ENCODE measurements around the gene GNA14. TPM values are rescaled to one million over a fixed set of nuclear protein-coding genes. Genes with fewer than 3 reads are reported as not detected.

GNA14 gene
- total RNA-seq, 4 donors from 2014 or later, result 3.9 to 12.4 (median 8.9) TPM

DNA sequence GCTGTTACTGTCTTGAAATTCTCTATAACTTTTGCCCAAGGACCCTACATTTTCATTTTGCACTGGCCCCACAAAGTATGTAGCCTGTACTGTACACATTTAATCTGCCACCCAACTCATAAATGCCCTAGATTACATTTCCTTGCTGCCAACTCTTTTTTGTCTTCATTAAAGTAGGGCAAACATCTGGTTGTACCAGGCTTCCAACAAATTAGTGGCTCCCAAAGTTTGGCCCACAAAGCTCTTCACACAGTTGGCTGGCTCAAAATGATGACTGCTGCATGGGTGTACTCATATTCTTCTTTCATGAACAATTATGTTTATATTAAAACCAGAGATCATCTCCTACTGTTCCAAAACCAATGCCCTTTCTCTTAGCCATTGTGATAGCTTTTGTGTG lies 45.3 kb downstream of the GNA14 start:
- Histone ChIP-seq H3K4me1 (peaks cover 0 to 8% (median 0%) of the 10 kb centered on the region in 4 donors), H3K4me3 (no peak overlapping the region), H3K27ac (no peak overlapping the region), H3K9me3 (no peaks in the 10 kb centered on the region), H3K27me3 (no peaks in the 10 kb centered on the region), H3K36me3 (no peaks in the 10 kb centered on the region)
- TF ChIP-seq, protein P1, sequence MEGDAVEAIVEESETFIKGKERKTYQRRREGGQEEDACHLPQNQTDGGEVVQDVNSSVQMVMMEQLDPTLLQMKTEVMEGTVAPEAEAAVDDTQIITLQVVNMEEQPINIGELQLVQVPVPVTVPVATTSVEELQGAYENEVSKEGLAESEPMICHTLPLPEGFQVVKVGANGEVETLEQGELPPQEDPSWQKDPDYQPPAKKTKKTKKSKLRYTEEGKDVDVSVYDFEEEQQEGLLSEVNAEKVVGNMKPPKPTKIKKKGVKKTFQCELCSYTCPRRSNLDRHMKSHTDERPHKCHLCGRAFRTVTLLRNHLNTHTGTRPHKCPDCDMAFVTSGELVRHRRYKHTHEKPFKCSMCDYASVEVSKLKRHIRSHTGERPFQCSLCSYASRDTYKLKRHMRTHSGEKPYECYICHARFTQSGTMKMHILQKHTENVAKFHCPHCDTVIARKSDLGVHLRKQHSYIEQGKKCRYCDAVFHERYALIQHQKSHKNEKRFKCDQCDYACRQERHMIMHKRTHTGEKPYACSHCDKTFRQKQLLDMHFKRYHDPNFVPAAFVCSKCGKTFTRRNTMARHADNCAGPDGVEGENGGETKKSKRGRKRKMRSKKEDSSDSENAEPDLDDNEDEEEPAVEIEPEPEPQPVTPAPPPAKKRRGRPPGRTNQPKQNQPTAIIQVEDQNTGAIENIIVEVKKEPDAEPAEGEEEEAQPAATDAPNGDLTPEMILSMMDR (IDR thresholded peaks at IDR 0.05), result no peak
- no peak for TF ChIP-seq POLR2A (IDR thresholded peaks at IDR 0.05)
- no peak for DNase-seq

DNA sequence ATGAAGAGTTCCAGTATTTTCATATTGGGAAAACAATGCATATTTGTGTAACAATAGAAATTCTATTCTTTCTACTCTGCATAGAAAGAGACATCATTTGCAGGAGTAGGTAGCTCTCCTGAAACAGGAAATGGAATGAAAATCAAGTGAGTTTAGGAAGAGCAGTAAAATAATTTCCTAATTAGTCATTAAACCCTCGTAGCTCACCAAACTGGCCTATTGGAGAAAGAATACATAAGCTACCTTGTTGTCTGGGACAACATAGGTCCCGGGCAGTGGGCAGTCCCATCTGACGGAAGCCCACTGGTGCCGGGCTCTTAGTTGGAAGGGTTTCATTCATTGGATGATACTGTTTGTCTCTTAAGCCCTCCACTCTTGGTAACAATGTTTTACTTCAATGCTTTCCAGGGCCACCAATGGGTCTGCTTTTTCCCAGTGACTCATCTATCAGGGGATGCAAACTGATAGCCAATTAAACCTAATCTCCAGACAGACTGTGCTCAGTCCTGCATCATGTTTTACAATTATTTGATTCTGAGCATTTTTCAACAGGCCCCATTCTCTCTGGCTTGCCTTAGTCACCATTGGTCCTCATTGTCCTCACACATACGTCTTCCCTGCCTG lies 46.5 kb downstream of the GNA14 start:
- H3K27me3 ChIP-seq, result no peaks in the 10 kb centered on the region
- TF ChIP-seq POLR2A (IDR thresholded peaks at IDR 0.05), result no peak
- TF ChIP-seq, protein P1 (IDR thresholded peaks at IDR 0.05), result no peak
- no peaks in the 10 kb centered on the region for H3K9me3 ChIP-seq
- peaks cover 0 to 8% (median 0%) of the 10 kb centered on the region in 4 donors for H3K4me1 ChIP-seq
- no peak overlapping the region for H3K27ac ChIP-seq
- H3K4me3 ChIP-seq, result no peak overlapping the region
- H3K36me3 ChIP-seq, result no peaks in the 10 kb centered on the region
- no peak for DNase-seq

DNA sequence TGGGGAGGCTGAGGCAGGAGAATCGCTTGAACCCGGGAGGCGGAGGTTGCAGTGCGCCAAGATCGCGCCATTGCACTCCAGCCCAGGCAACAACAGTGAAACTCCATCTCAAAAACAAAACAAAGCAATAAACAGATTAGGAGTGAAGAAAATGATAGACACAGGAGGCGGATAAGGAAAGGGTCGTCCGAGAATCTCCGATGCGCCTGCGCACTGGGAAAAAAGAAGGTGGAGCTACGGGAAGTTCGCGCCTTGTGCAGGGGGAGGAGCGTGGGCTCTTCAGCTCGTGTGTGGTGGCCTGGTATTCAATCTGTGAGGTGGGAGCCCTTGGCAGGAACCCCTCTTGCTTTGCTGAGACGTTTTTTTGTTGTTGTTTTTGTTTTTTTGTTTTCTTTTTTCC lies 47.3 kb downstream of the GNA14 start:
- Histone ChIP-seq H3K36me3 (no peaks in the 10 kb centered on the region), H3K4me1 (peaks cover 0 to under 1% (median 0%) of the 10 kb centered on the region in 4 donors), H3K27me3 (no peaks in the 10 kb centered on the region), H3K27ac (no peak overlapping the region), H3K4me3 (no peak overlapping the region), H3K9me3 (no peaks in the 10 kb centered on the region)
- no peak for DNase-seq
- TF ChIP-seq, protein P1 (IDR thresholded peaks at IDR 0.05), result no peak
- no peak for TF ChIP-seq POLR2A (IDR thresholded peaks at IDR 0.05)

DNA sequence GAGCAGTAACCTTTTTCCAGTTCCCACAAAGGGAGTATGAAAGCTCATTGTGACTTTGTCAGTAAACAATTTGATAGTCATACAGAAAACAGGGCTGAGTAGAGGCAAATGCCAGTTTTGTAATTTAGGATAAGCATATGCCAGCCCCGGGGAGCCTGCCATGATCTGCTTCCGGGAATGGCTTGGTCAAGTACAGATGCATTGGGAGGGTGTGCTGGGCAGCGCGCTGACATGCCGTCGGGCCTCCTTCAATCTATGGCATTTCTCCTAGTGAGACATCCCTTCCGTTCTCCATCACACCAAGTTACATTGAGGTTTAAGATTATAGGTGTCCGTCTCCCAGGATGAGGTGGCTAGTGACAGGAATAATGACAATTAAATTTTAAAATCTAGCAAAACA lies 48.6 kb downstream of the GNA14 start:
- no peaks in the 10 kb centered on the region for H3K4me1 ChIP-seq
- DNase-seq, result no peak
- no peak overlapping the region for H3K4me3 ChIP-seq
- peak overlapping the region in 1 of 4 donors; percentile 36 for H3K27ac ChIP-seq
- no peaks in the 10 kb centered on the region for H3K27me3 ChIP-seq
- H3K36me3 ChIP-seq, result no peaks in the 10 kb centered on the region
- no peaks in the 10 kb centered on the region for H3K9me3 ChIP-seq
- TF ChIP-seq, protein P1 (IDR thresholded peaks at IDR 0.05), result no peak
- TF ChIP-seq POLR2A (IDR thresholded peaks at IDR 0.05), result no peak

DNA sequence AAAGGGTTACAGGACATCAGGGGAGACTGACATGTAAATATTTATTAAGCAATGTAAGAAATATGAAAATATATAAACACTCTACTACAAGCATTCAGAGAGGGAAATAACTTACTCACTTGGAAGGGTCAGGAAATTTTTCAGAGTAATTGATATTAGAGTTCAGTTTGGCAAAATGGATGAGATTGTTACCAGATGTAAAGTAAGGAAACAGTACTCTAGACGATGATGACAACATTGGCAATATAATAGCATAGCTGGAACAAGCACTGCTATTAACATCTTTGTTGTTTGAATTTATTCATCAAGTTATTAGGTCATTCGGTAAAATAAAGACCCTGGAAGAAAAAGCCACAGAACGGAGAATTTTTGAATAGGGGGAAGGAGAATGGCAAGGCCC lies 49.1 kb downstream of the GNA14 start:
- H3K27me3 ChIP-seq, result no peaks in the 10 kb centered on the region
- H3K4me3 ChIP-seq, result no peak overlapping the region
- no peaks in the 10 kb centered on the region for H3K4me1 ChIP-seq
- TF ChIP-seq, protein P1 (IDR thresholded peaks at IDR 0.05), result no peak
- H3K9me3 ChIP-seq, result no peaks in the 10 kb centered on the region
- no peaks in the 10 kb centered on the region for H3K36me3 ChIP-seq
- no peak for DNase-seq
- H3K27ac ChIP-seq, result peak overlapping the region in 2 of 4 donors; percentile 28 to 36

DNA sequence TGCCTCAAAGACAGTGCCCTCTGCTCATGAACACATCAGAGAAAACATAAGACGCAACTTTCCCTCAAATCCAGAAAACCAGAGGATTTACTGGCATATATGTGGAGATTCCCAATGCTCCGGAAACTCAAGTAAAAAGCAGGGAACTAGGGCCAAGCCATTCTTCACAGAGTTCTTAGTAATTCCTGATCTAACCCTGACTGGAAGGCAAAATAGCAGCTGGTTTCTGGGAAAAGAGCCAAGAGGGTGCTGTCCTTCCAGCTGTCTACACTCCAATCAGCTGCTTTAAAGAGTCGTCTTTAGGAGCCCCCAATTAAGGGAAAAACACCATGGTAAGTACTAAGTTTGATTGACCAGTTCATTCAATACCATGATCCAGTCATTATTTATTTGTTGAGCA lies 49.6 kb downstream of the GNA14 start:
- H3K27ac ChIP-seq, result peak overlapping the region in 3 of 4 donors; percentile 20 to 36 (median 28)
- TF ChIP-seq, protein P1 (IDR thresholded peaks at IDR 0.05), result no peak
- no peak for TF ChIP-seq POLR2A (IDR thresholded peaks at IDR 0.05)
- no peaks in the 10 kb centered on the region for H3K4me1 ChIP-seq

More for the DNA sequence above, 49.6 kb downstream of the GNA14 start:
- DNase-seq, result no peak
- Histone ChIP-seq H3K27me3 (no peaks in the 10 kb centered on the region), H3K36me3 (no peaks in the 10 kb centered on the region), H3K9me3 (no peaks in the 10 kb centered on the region), H3K4me3 (no peak overlapping the region)

All from Peyer's patch (tissue), 4 donors.